ENCODE measurements around the gene EPB42. TPM values are rescaled to one million over a fixed set of nuclear protein-coding genes. Genes with fewer than 3 reads are reported as not detected.

Gene EPB42
- total RNA-seq = not detected

DNA sequence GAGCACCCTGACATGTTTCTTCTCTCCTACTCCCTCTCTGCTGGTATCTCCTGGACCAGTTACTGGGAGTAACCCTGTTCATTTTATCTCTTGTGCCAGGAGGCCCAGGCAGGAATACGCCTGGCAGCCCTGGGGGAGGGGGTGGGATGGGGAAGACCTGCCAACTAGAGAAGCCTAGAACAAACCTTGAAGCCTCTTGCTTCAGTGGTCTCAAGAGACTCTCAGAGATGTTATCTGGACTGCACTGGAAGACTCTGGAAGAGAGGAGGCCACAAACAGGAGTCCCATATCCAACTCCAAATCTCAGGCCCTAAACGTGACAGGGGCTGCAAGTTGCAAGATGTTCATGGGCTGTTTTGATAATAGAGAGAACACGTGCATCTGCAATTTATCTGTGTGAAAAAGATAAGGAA is at the start of gene EPB42:
TSS of gene EPB42 (minus strand) at position 28 of the 413 bp plus-strand sequence. CDS start 193 bp downstream, outside the sequence.

DNA sequence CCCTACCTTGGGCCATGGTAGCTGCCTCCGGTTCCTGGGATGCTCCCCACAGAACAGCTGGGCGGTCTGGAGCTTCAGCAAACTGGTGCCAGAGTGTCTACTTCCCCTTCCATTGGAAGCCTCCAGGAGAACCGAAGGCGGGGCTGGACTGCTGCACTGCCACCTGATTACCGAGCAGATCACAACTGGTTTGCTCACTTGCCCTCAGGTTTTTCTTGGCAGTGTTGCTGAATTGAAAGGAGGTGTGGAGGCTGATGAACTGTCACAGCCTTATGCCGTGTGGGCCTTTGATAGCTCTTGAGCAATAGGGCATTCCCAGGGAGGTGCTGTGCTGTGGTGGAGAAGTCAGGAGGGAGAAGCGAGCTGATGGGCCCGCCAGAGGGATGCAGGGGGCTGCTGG is 46.0 kb upstream of the EPB42 start, which contains the start of gene TGM5:
TSS of gene TGM5 (minus strand) at position 95 of the 400 bp plus-strand sequence. CDS start at position 16, 79 bp downstream.

DNA sequence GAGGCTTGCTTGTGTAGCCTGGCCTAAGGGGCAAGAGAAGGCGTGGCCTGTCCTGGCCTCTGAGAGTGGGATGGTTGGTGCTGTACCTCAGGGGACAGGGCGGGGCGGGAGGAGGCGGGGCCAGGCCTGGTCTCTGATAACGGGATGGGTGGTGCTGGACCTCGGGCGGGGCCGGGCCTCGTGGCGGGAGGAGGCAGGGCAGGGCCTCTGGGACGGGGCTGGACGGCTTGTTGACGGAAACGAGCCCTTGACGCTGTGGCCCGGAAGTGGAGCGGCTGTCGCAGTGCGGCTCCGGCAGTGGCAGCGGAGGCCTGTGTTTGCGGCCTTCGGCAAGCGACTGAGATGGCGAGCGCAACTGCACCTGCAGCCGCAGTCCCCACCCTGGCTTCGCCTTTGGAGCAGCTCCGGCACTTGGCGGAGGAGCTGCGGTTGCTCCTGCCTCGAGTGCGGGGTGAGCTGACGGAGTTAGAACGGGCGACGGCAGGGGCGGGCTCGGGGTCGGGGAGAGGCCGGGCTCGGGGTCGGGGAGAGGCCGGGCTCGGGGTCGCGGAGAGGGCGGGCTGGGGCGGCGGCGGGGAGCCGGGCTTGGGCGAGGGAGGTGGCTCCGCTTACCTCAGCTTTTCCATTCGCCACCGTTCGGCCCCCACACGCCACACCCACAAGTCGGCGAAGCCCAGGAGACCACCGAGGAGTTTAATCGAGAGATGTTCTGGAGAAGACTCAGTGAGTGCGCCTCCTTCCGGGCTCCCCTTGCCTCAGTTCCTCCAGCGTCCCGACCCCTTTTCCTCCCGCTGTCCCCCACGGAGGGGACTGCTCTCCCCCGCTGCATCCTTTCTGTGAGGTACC is 35.4 kb downstream of the EPB42 start, which contains the start of gene CCNDBP1:
TSS of gene CCNDBP1 (plus strand) at position 247 of the 846 bp plus-strand sequence. CDS start at position 343, 96 bp downstream.

Other genes with a start within 250 kb of the EPB42 start
- 10 to 100 TPM; 38.6 to 41.4 TPM for gene UBR1, start 115.0 kb downstream of the EPB42 start, total RNA-seq
- gene TMEM62, start 87.4 kb downstream of the EPB42 start, total RNA-seq = 10 to 100 TPM; 14.0 to 14.3 TPM
- 10 to 100 TPM; 83.4 to 87.0 TPM for gene CCNDBP1, start 35.6 kb downstream of the EPB42 start, total RNA-seq
- gene TGM5, start 45.9 kb upstream of the EPB42 start, total RNA-seq = not detected
- not detected for gene TGM7, start 81.2 kb upstream of the EPB42 start, total RNA-seq
- 10 to 100 TPM; 10.5 to 11.1 TPM for gene LCMT2, start 109.6 kb upstream of the EPB42 start, total RNA-seq
- 10 to 100 TPM; 30.9 to 31.3 TPM for gene ZSCAN29, start 150.0 kb upstream of the EPB42 start, total RNA-seq
- gene TUBGCP4, start 150.1 kb upstream of the EPB42 start, total RNA-seq = 10 to 100 TPM; 25.2 to 30.8 TPM